K562 (cell line): ENCODE data around the gene MPPED2. TPM values are rescaled to one million over a fixed set of nuclear protein-coding genes. Genes with fewer than 3 reads are reported as not detected.

Experiments
- ATAC-seq: fragments of 200-7000 bp; cut with Tn5 transposase; 3 replicates; pipeline ENCODE4 v1.9.1; 2020; ENCODE audit warnings: moderate library complexity
- BruUV-seq: library from RNA; stranded (reverse); fragments of 400-500 nt; replicated peaks from 2 replicates; lab custom pipeline; 2021; lab: Mats Ljungman, UMichigan
- CTCF ChIA-PET: fragments of 300-600 bp; formaldehyde crosslinking; extraction: SDS; loops from one replicate; lab custom pipeline; 2021; ENCODE audit warnings: low intra/inter-chr PET ratio; lab: Yijun Ruan, JAX
- POLR2A ChIA-PET: fragments of 300-600, 350-650 bp; sonication (Branson Sonifier 250); formaldehyde crosslinking; extraction: SDS; loops from one replicate; lab custom pipeline; 2021; ENCODE audit warnings: antibody characterized with exemption, inconsistent platforms; lab: Yijun Ruan, JAX
- DNase-seq, 4 experiments: peaks; one replicate each; pipeline versions ENCODE4 v3.0.0 to v3.0.0-alpha.2; 2011 to 2018; ENCODE audit warnings: low spot score in 3 of 4, mixed read lengths in 3 of 4; ENCODE audit errors: extremely low read depth in 1 of 4
- FAIRE-seq: peaks from 2 replicates; lab custom pipeline; 2011; peaks lifted over from hg19 to GRCh38; lab: Jason Lieb, UNC
- H2AFZ ChIP-seq: 2 replicates; pipeline ENCODE4 v1.6.0; 2011; ENCODE audit warnings: low read depth, low read length, control low read depth, inconsistent platforms
- H3K27ac ChIP-seq: fragments of 200-600 bp; 3 replicates; pipeline ENCODE4 v1.8.0; 2011; ENCODE audit warnings: low read depth, mild to moderate bottlenecking, control low read depth, inconsistent platforms, low read length, moderate library complexity, mixed read lengths; ENCODE audit errors: extremely low read depth
- H3K27me3 ChIP-seq, 2 experiments: fragments of 300-600 bp in 1 of 2; 2 replicates in 1 of 2; 3 replicates in 1 of 2; pipeline versions ENCODE4 v1.6.0 to v1.8.0; 2011; ENCODE audit warnings: inconsistent platforms in 2 of 2, low read length in 2 of 2, mild to moderate bottlenecking in 1 of 2, mixed read lengths in 1 of 2, moderate library complexity in 1 of 2; ENCODE audit not compliant: control insufficient read depth in 2 of 2, insufficient read depth in 2 of 2
- H3K36me3 ChIP-seq: fragments of 300-600 bp; 3 replicates; pipeline ENCODE4 v1.8.0; 2011; ENCODE audit warnings: mild to moderate bottlenecking, low read length, inconsistent platforms; ENCODE audit not compliant: control insufficient read depth, insufficient read depth
- H3K4me1 ChIP-seq, 2 experiments: fragments of 200-600 bp in 1 of 2; replicated peaks in 1 of 2; 2 replicates in 1 of 2; 3 replicates in 1 of 2; pipeline versions ENCODE4 v1.5.1 to v1.8.0; 2011; ENCODE audit warnings: inconsistent platforms in 2 of 2, low read length in 2 of 2, mild to moderate bottlenecking in 1 of 2, mixed read lengths in 1 of 2, moderate library complexity in 1 of 2; ENCODE audit not compliant: control insufficient read depth in 2 of 2, insufficient read depth in 2 of 2
- H3K4me2 ChIP-seq: 2 replicates; pipeline ENCODE4 v1.6.1; 2011; ENCODE audit warnings: low read length, control low read depth, inconsistent platforms, mixed read lengths; ENCODE audit not compliant: insufficient read depth
- H3K4me3 ChIP-seq: fragments of 200-600 bp; sonication (generic), shearing (Covaris generic); 2 replicates; pipeline ENCODE4 v1.5.1; 2016; ENCODE audit warnings: control low read depth, inconsistent platforms
- H3K79me2 ChIP-seq: fragments of 200-600 bp; 3 replicates; pipeline ENCODE4 v1.8.0; 2011; ENCODE audit warnings: low read length, inconsistent platforms; ENCODE audit not compliant: control insufficient read depth, insufficient read depth
- H3K9ac ChIP-seq, 2 experiments: 2 replicates each; pipeline versions ENCODE4 v1.6.0 to v1.6.1; 2011; ENCODE audit warnings: low read depth in 2 of 2, low read length in 2 of 2, control low read depth in 1 of 2, inconsistent platforms in 1 of 2, mild to moderate bottlenecking in 1 of 2, mixed read lengths in 1 of 2; ENCODE audit not compliant: insufficient read depth in 1 of 2
- H3K9me1 ChIP-seq: one replicate; pipeline ENCODE4 v1.6.0; 2011; ENCODE audit warnings: inconsistent platforms, mild to moderate bottlenecking, low read length, moderate library complexity; ENCODE audit not compliant: control insufficient read depth, insufficient read depth
- H3K9me3 ChIP-seq: replicated peaks from 2 replicates; pipeline ENCODE4 v1.5.1; 2011; ENCODE audit warnings: low read depth, low read length, inconsistent platforms; ENCODE audit not compliant: control insufficient read depth, insufficient read depth
- H4K20me1 ChIP-seq: replicated peaks from 2 replicates; pipeline ENCODE4 v1.6.1; 2011; ENCODE audit warnings: low read length, inconsistent platforms, mixed read lengths; ENCODE audit not compliant: control insufficient read depth, insufficient read depth
- COPS2 ChIP-seq: fragments of 450-650 bp; conservative IDR thresholded peaks from 2 replicates; pipeline ENCODE4 v1.6.1; 2016; ENCODE audit warnings: mild to moderate bottlenecking, moderate library complexity
- FOXK2 ChIP-seq, 2 experiments: fragments of 450-650 bp; IDR thresholded peaks in 1 of 2; conservative IDR thresholded peaks in 1 of 2; 2 replicates each; pipeline ENCODE4 v1.6.1; 2016; ENCODE audit warnings: low read depth in 2 of 2, mild to moderate bottlenecking in 1 of 2
- IRF2 ChIP-seq: sonication (generic); formaldehyde crosslinking; IDR thresholded peaks from 2 replicates; pipeline ENCODE4 v1.8.1; 2022; ENCODE audit warnings: mild to moderate bottlenecking, missing genetic modification reagents
- LARP7 ChIP-seq: fragments of 450-650 bp; IDR thresholded peaks from 2 replicates; pipeline ENCODE4 v1.6.1; 2016
- MTF1 ChIP-seq: fragments of 250-450 bp; sonication (Bioruptor Pico); IDR thresholded peaks from 2 replicates; pipeline ENCODE4 v1.9.0; 2021; ENCODE audit warnings: moderate library complexity, mild to moderate bottlenecking, inconsistent platforms, borderline replicate concordance
- NONO ChIP-seq, 2 experiments: fragments of 200-400 bp in 1 of 2; fragments of 450-650 bp in 1 of 2; formaldehyde crosslinking in 1 of 2; IDR thresholded peaks; 2 replicates each; pipeline ENCODE4 v1.6.1; 2017; ENCODE audit warnings: low read depth in 2 of 2, mild to moderate bottlenecking in 2 of 2, moderate library complexity in 2 of 2, low read length in 1 of 2
- PCBP1 ChIP-seq: fragments of 200-400 bp; formaldehyde crosslinking; IDR thresholded peaks from 2 replicates; pipeline ENCODE4 v1.6.1; 2018; ENCODE audit warnings: mild to moderate bottlenecking, low read depth, low read length; ENCODE audit not compliant: poor library complexity, severe bottlenecking
- RNF2 ChIP-seq: sonication (generic); IDR thresholded peaks from 2 replicates; pipeline ENCODE4 v1.6.1; 2016
- SREBF2 ChIP-seq: sonication (generic); formaldehyde crosslinking; IDR thresholded peaks from 2 replicates; pipeline ENCODE4 v1.4.0; 2020; ENCODE audit warnings: mild to moderate bottlenecking, missing genetic modification reagents
- SRSF7 ChIP-seq: fragments of 200-400 bp; formaldehyde crosslinking; optimal IDR thresholded peaks from 2 replicates; pipeline ENCODE3; 2017; ENCODE audit warnings: mild to moderate bottlenecking, low read depth, low read length
- TBL1XR1 ChIP-seq, 2 experiments: IDR thresholded peaks; 2 replicates each; pipeline ENCODE4 v1.6.1; 2012; ENCODE audit warnings: improper control_type of control experiment in 2 of 2, low read length in 2 of 2, mild to moderate bottlenecking in 1 of 2
- ZBTB40 ChIP-seq, 2 experiments: fragments of 450-650 bp in 1 of 2; sonication (generic) in 1 of 2; formaldehyde crosslinking in 1 of 2; IDR thresholded peaks; 2 replicates each; pipeline versions ENCODE4 v1.7.1 to v1.9.0; 2016 to 2022; ENCODE audit warnings: inconsistent platforms in 1 of 2, mild to moderate bottlenecking in 1 of 2, missing genetic modification reagents in 1 of 2
- ZNF133 ChIP-seq: fragments of 250-450 bp; sonication (Bioruptor Pico); IDR thresholded peaks from 2 replicates; pipeline ENCODE4 v1.4.0; 2020; ENCODE audit warnings: mild to moderate bottlenecking
- ZNF507 ChIP-seq: conservative IDR thresholded peaks from 2 replicates; pipeline ENCODE4 v1.6.1; 2017; ENCODE audit warnings: missing genetic modification characterization, missing compliant biosample characterization
- WGBS: fragments of 100-300 bp; shearing (Covaris generic); methylation state at CpG from one replicate; pipeline ENCODE4 v1.1.6; 2016; ENCODE audit warnings: low coverage, mixed read lengths; ENCODE audit not compliant: insufficient coverage; ENCODE audit errors: missing lambda C conversion rate; 5-methylcytosine and 5-hydroxymethylcytosine counted together
- in situ Hi-C: fragments of 300-500 bp; cut with MboI; formaldehyde crosslinking; loops from 4 replicates; pipeline ENCODE4 v1.15.0; 2018; ENCODE audit warnings: inconsistent platforms, mixed read lengths
- intact Hi-C: fragments of 100-400 bp; cut with micrococcal nuclease; formaldehyde crosslinking; loops from 2 replicates; pipeline ENCODE4 v1.14.2; 2022
- polyA plus RNA-seq, 8 experiments: library from polyadenylated mRNA; depleted of rRNA in 4 of 8; stranded (reverse) in 5 of 8; unstranded in 3 of 8; fragments of >200 nt; fragmentation: Nextera tagmentation in 2 of 8; fragmentation: Illumina TruSeq in 1 of 8; extraction: Ambion mirVana in 2 of 8; extraction: Trizol in 1 of 8; gene quantifications; 2 replicates each; pipeline versions ENCODE4 v1.2.1 to v1.2.3, GENCODE V29; 2011 to 2014; ENCODE audit warnings: inconsistent platforms in 1 of 8, missing spikeins in 1 of 8
- total RNA-seq, 7 experiments: library from RNA; depleted of rRNA in 6 of 7; stranded (reverse); fragments of >200 nt in 6 of 7; fragmentation: Illumina TruSeq in 2 of 7; extraction: Trizol in 2 of 7; gene quantifications; 2 replicates each; pipeline versions ENCODE4 v1.2.1 to v1.2.3, GENCODE V29; 2011 to 2021; ENCODE audit warnings: low replicate concordance in 1 of 7

MPPED2 gene
- total and polyA plus RNA-seq, 9 of the 15 experiments (the other 6 are each of a cell fraction or from before 2014, with no cell fraction given), result not detected

- Histone ChIP-seq H2AFZ (no peak overlapping the region), H3K4me3 (no peak overlapping the region), H3K27me3 (no peaks in the 10 kb centered on the region), H3K9me3 (no peaks in the 10 kb centered on the region), H4K20me1 (no peaks in the 10 kb centered on the region), H3K4me2 (no peak overlapping the region), H3K9me1 (no peaks in the 10 kb centered on the region), H3K79me2 (no peaks in the 10 kb centered on the region), H3K9ac (no peak overlapping the region), H3K4me1 (no peaks in the 10 kb centered on the region), H3K36me3 (no peaks in the 10 kb centered on the region), H3K27ac (no peak overlapping the region)
- BruUV-seq, result no TSS peak
- no peak for FAIRE-seq
- in situ Hi-C loops (no loop called here), intact Hi-C loops (no loop called here)
- no peak for DNase-seq
- POLR2A ChIA-PET, result interaction anchor here (1.0 kb wide), 1 partner anchor 18 kb away, joined by 4 read pairs; no protein-coding TSS in a partner anchor
- CTCF ChIA-PET, result no interaction called here
- no peak for ATAC-seq
- WGBS, result 7% methylated on average over 2 of the region's 2 CpGs
- no peak for TF ChIP-seq SREBF2
- no peak for TF ChIP-seq LARP7
- TF ChIP-seq FOXK2 (conservative IDR thresholded peaks at IDR 0.05 in 1 of 2, IDR thresholded peaks at IDR 0.05 in 1 of 2; ENCODE audit: low read depth in 2 of 2), result no peak
- no peak for TF ChIP-seq ZNF507 (tag)
- no peak for TF ChIP-seq COPS2
- no peak for TF ChIP-seq SRSF7
- no peak for TF ChIP-seq ZNF133 (CRISPR knock-in tag)
- no peak for TF ChIP-seq PCBP1
- no peak for TF ChIP-seq NONO (IDR thresholded peaks at IDR 0.05; ENCODE audit: low read depth in 2 of 2, low read length in 1 of 2)
- TF ChIP-seq MTF1 (CRISPR knock-in tag), result no peak
- no peak for TF ChIP-seq IRF2 (CRISPR knock-in tag)
- no peak for TF ChIP-seq TBL1XR1 (IDR thresholded peaks at IDR 0.05; ENCODE audit: low read length in 2 of 2)
- TF ChIP-seq RNF2, result no peak
- TF ChIP-seq ZBTB40 (IDR thresholded peaks at IDR 0.05), result no peak
- TF ChIP-seq ZBTB40 (CRISPR knock-in tag; IDR thresholded peaks at IDR 0.05), result no peak
Observed at GRCh38 chr11:30381879-30382278, 204.3 kb downstream of the MPPED2 start.
